Caco-2 (cell line): ENCODE results near the gene PECR. TPM values are rescaled to one million over a fixed set of nuclear protein-coding genes. Genes with fewer than 3 reads are reported as not detected.
"Not testable (repeated sequence)": the region's sequence is repeated elsewhere in the genome, so short reads cannot be mapped to it uniquely, and the experiment has no call there.

Experiments
- BruUV-seq: library from RNA; stranded (reverse); fragments of 400-500 nt; replicated peaks from 2 replicates; lab custom pipeline; 2021; lab: Mats Ljungman, UMichigan
- CTCF ChIA-PET: fragments of 300-600 bp; sonication (Branson Sonifier 250); formaldehyde crosslinking; loops from one replicate; lab custom pipeline; 2022; ENCODE audit warnings: antibody characterized with exemption; lab: Charles Lee
- POLR2A ChIA-PET: fragments of 300-600 bp; sonication (Branson Sonifier 250); formaldehyde crosslinking; loops from one replicate; lab custom pipeline; 2022; ENCODE audit warnings: antibody characterized with exemption; lab: Charles Lee
- DNase-seq, 2 experiments: peaks; one replicate each; pipeline versions ENCODE4 v3.0.0 to v3.0.0-alpha.2; 2020 to 2022
- H3K27me3 ChIP-seq: replicated peaks from 2 replicates; pipeline ENCODE4 v1.6.0; 2011; ENCODE audit warnings: low read length; ENCODE audit not compliant: control insufficient read depth, insufficient read depth
- H3K36me3 ChIP-seq: 2 replicates; pipeline ENCODE4 v1.5.1; 2011; ENCODE audit warnings: low read length; ENCODE audit not compliant: control insufficient read depth, insufficient read depth
- H3K4me1 ChIP-seq: fragments of 250-450 bp; sonication (Bioruptor Pico); 2 replicates; pipeline ENCODE4 v1.5.1; 2020; ENCODE audit warnings: mild to moderate bottlenecking
- H3K4me3 ChIP-seq: 2 replicates; pipeline ENCODE4 v1.5.1; 2011; ENCODE audit warnings: low read depth, mild to moderate bottlenecking, control low read depth, low read length
- H3K9me3 ChIP-seq: fragments of 250-450 bp; sonication (Bioruptor Pico); 2 replicates; pipeline ENCODE4 v1.5.1; 2020; ENCODE audit warnings: mild to moderate bottlenecking, moderate library complexity
- H3K27ac Mint-ChIP-seq: one replicate; pipeline ENCODE4 v1.8.0; 2022; ENCODE audit warnings: mixed read lengths; ENCODE audit not compliant: unreplicated experiment
- H3K27me3 Mint-ChIP-seq: one replicate; pipeline ENCODE4 v1.8.0; 2022; ENCODE audit warnings: mixed read lengths; ENCODE audit not compliant: insufficient read depth, unreplicated experiment
- H3K36me3 Mint-ChIP-seq: one replicate; pipeline ENCODE4 v1.8.0; 2022; ENCODE audit warnings: mild to moderate bottlenecking, mixed read lengths; ENCODE audit not compliant: insufficient read depth, unreplicated experiment
- H3K4me1 Mint-ChIP-seq: one replicate; pipeline ENCODE4 v1.8.0; 2022; ENCODE audit warnings: low read depth, mixed read lengths; ENCODE audit not compliant: unreplicated experiment
- H3K4me3 Mint-ChIP-seq: one replicate; pipeline ENCODE4 v1.8.0; 2022; ENCODE audit warnings: mild to moderate bottlenecking, moderate library complexity, mixed read lengths; ENCODE audit not compliant: unreplicated experiment
- H3K9me3 Mint-ChIP-seq: one replicate; pipeline ENCODE4 v1.8.0; 2022; ENCODE audit warnings: mixed read lengths; ENCODE audit not compliant: unreplicated experiment
- CTCF ChIP-seq, 2 experiments: fragments of 200-600 bp in 1 of 2; IDR thresholded peaks; 1 replicate in 1 of 2; 2 replicates in 1 of 2; pipeline versions ENCODE4 v1.5.1 to v1.8.0; 2011 to 2022; ENCODE audit warnings: antibody characterized with exemption in 1 of 2, control low read depth in 1 of 2, inconsistent platforms in 1 of 2, low read depth in 1 of 2, low read length in 1 of 2, mild to moderate bottlenecking in 1 of 2, moderate library complexity in 1 of 2; ENCODE audit not compliant: insufficient read depth in 1 of 2, severe bottlenecking in 1 of 2, unreplicated experiment in 1 of 2
- intact Hi-C: fragments of 100-400 bp; cut with micrococcal nuclease; formaldehyde crosslinking; loops from one replicate; pipeline ENCODE4 v1.10.0; 2022; ENCODE audit not compliant: unreplicated experiment
- total RNA-seq: library from RNA; stranded (reverse); gene quantifications from 2 replicates; pipeline ENCODE4 v1.2.3, GENCODE V29; 2022

PECR gene
- total RNA-seq, 1 experiment from 2014 or later, result 42.0 TPM

GRCh38 chr2:215998636-215999035 lies 83.0 kb downstream of the PECR start:
- DNase-seq, result no peak
- Mint-ChIP-seq H3K4me1 (peaks cover 12% of the 10 kb centered on the region), H3K27ac (no peak overlapping the region), H3K4me3 (no peak overlapping the region), H3K36me3 (peaks cover 11% of the 10 kb centered on the region), H3K9me3 (no peaks in the 10 kb centered on the region), H3K27me3 (no peaks in the 10 kb centered on the region)
- ChIA-PET POLR2A (no interaction called here), CTCF (no interaction called here)
- no TSS peak for BruUV-seq
- Histone ChIP-seq H3K4me3 (no peak overlapping the region), H3K9me3 (no peaks in the 10 kb centered on the region), H3K27me3 (no peaks in the 10 kb centered on the region), H3K4me1 (no peaks in the 10 kb centered on the region), H3K36me3 (peaks cover 1% of the 10 kb centered on the region; the same call in 1 of the 2 replicates)
- intact Hi-C loops, result no loop called here
- no peak for TF ChIP-seq CTCF (IDR thresholded peaks at IDR 0.05; ENCODE audit: insufficient read depth in 1 of 2, low read depth in 1 of 2, low read length in 1 of 2, severe bottlenecking in 1 of 2, unreplicated experiment in 1 of 2)

- Mint-ChIP-seq H3K9me3 (no peaks in the 10 kb centered on the region), H3K4me3 (no peak overlapping the region), H3K36me3 (peaks cover 7% of the 10 kb centered on the region), H3K27ac (no peak overlapping the region), H3K4me1 (no peaks in the 10 kb centered on the region), H3K27me3 (no peaks in the 10 kb centered on the region)
- ChIA-PET CTCF (no interaction called here), POLR2A (no interaction called here)
- BruUV-seq, result no TSS peak
- Histone ChIP-seq H3K9me3 (no peaks in the 10 kb centered on the region), H3K4me3 (no peak overlapping the region), H3K36me3 (peaks cover 1% of the 10 kb centered on the region; the same call in 1 of the 2 replicates), H3K27me3 (no peaks in the 10 kb centered on the region), H3K4me1 (no peaks in the 10 kb centered on the region)
- intact Hi-C loops, result no loop called here
- TF ChIP-seq CTCF (IDR thresholded peaks at IDR 0.05; ENCODE audit: insufficient read depth in 1 of 2, low read depth in 1 of 2, low read length in 1 of 2, severe bottlenecking in 1 of 2, unreplicated experiment in 1 of 2), result no peak
- DNase-seq, result no peak
Observed at GRCh38 chr2:215997219-215997618, 84.4 kb downstream of the PECR start.

GRCh38 chr2:215994911-215995310 lies 86.7 kb downstream of the PECR start:
- no peak for DNase-seq
- intact Hi-C loops, result no loop called here
- no peak overlapping the region for H3K4me3 ChIP-seq
- Mint-ChIP-seq H3K4me3 (no peak overlapping the region), H3K4me1 (no peaks in the 10 kb centered on the region), H3K9me3 (peaks cover 19% of the 10 kb centered on the region), H3K27ac (no peak overlapping the region), H3K27me3 (no peaks in the 10 kb centered on the region), H3K36me3 (peaks cover 13% of the 10 kb centered on the region)
- no peaks in the 10 kb centered on the region for H3K27me3 ChIP-seq
- ChIA-PET CTCF (no interaction called here), POLR2A (no interaction called here)
- no peaks in the 10 kb centered on the region for H3K4me1 ChIP-seq
- H3K9me3 ChIP-seq, result no peaks in the 10 kb centered on the region; the same call in 1 of the 2 replicates
- TF ChIP-seq CTCF (IDR thresholded peaks at IDR 0.05; ENCODE audit: insufficient read depth in 1 of 2, low read depth in 1 of 2, low read length in 1 of 2, severe bottlenecking in 1 of 2, unreplicated experiment in 1 of 2), result no peak
- peaks cover 1% of the 10 kb centered on the region; the same call in 1 of the 2 replicates for H3K36me3 ChIP-seq
- BruUV-seq, result TSS peak; percentile 25

GRCh38 chr2:215988556-215989207 lies 92.9 kb downstream of the PECR start:
- POLR2A ChIA-PET, H3K4me1 Mint-ChIP-seq, H3K36me3 ChIP-seq, BruUV-seq, H3K4me3 ChIP-seq, CTCF ChIA-PET, H3K9me3 ChIP-seq, H3K27me3 ChIP-seq, H3K4me1 ChIP-seq, H3K27me3 Mint-ChIP-seq, H3K27ac Mint-ChIP-seq, intact Hi-C loops, H3K4me3 Mint-ChIP-seq: not testable (repeated sequence)
- Mint-ChIP-seq H3K9me3 (peaks cover 52% of the 10 kb centered on the region), H3K36me3 (peaks cover 17% of the 10 kb centered on the region)
- peak; percentile 51 to 52 for DNase-seq
